ENCODE results near the gene ADGRD1.

Gene ADGRD1

DNA sequence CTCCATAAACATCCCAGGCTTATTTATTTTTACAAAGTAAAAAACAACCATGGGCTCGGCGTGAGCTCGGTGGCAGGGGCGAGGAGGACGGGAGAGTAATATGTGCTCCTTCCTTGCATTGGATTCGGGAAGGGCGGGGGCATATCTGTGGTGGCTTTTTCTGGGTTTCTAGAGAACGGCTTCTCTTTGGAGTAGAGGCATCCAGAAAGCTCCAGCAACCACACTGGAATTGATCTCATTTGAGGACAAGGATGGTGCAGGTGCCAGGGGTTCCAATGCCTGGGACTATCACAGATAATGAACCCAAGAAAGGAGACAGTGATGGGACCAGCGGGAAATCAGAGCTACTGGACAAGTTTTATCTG is 18.9 kb downstream of the ADGRD1 start:
- TF ChIP-seq TCF12 (IDR thresholded peaks at IDR 0.05; ENCODE audit: low read depth), result no peak
- TF ChIP-seq, protein P1, sequence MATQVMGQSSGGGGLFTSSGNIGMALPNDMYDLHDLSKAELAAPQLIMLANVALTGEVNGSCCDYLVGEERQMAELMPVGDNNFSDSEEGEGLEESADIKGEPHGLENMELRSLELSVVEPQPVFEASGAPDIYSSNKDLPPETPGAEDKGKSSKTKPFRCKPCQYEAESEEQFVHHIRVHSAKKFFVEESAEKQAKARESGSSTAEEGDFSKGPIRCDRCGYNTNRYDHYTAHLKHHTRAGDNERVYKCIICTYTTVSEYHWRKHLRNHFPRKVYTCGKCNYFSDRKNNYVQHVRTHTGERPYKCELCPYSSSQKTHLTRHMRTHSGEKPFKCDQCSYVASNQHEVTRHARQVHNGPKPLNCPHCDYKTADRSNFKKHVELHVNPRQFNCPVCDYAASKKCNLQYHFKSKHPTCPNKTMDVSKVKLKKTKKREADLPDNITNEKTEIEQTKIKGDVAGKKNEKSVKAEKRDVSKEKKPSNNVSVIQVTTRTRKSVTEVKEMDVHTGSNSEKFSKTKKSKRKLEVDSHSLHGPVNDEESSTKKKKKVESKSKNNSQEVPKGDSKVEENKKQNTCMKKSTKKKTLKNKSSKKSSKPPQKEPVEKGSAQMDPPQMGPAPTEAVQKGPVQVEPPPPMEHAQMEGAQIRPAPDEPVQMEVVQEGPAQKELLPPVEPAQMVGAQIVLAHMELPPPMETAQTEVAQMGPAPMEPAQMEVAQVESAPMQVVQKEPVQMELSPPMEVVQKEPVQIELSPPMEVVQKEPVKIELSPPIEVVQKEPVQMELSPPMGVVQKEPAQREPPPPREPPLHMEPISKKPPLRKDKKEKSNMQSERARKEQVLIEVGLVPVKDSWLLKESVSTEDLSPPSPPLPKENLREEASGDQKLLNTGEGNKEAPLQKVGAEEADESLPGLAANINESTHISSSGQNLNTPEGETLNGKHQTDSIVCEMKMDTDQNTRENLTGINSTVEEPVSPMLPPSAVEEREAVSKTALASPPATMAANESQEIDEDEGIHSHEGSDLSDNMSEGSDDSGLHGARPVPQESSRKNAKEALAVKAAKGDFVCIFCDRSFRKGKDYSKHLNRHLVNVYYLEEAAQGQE (IDR thresholded peaks at IDR 0.05; ENCODE audit: low read depth), result no peak
- TF ChIP-seq NFIC (IDR thresholded peaks at IDR 0.05), result no peak
- TF ChIP-seq EGR1 (IDR thresholded peaks at IDR 0.05), result no peak
- no peak for TF ChIP-seq ZBTB7A (IDR thresholded peaks at IDR 0.05; ENCODE audit: low read depth)
- TF ChIP-seq RAD21 (IDR thresholded peaks at IDR 0.05; ENCODE audit: low read depth), result no peak
- no peak for TF ChIP-seq CREB1 (IDR thresholded peaks at IDR 0.05; ENCODE audit: low read depth)
- no peak for TF ChIP-seq FOXM1 (IDR thresholded peaks at IDR 0.05; ENCODE audit: borderline replicate concordance, low read depth)
- no peak for TF ChIP-seq CEBPB (IDR thresholded peaks at IDR 0.05)
- TF ChIP-seq TEAD4 (IDR thresholded peaks at IDR 0.05), result no peak
- no peak for TF ChIP-seq YY1 (IDR thresholded peaks at IDR 0.05; ENCODE audit: low read depth)
- no peak for TF ChIP-seq USF1 (IDR thresholded peaks at IDR 0.05)
- TF ChIP-seq TAF1 (IDR thresholded peaks at IDR 0.05; ENCODE audit: low read depth), result no peak
- no peak for TF ChIP-seq EP300 (IDR thresholded peaks at IDR 0.05; ENCODE audit: borderline replicate concordance)
- TF ChIP-seq, protein P2, sequence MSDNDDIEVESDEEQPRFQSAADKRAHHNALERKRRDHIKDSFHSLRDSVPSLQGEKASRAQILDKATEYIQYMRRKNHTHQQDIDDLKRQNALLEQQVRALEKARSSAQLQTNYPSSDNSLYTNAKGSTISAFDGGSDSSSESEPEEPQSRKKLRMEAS (IDR thresholded peaks at IDR 0.05), result no peak

DNA sequence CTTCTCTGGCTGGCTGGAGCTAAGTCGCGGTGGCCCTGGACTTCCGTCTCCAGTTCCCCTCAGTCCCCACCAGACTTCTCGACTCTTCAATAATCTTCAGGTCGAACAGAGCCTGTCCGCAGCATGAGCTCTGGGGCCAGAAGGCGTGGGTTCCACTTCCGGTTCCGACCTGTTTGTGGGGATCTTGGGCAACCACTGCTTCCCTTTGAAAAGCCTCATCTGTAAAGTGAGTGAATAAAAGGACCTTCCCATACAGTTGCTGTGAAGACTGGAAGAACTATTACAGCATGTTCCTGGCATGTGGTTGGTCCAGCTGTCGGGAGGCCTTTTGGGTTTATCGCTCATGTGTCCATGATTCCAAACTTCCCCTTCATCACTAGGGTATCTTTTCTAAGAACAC is 19.4 kb downstream of the ADGRD1 start:
- TF ChIP-seq ZBTB7A (IDR thresholded peaks at IDR 0.05; ENCODE audit: low read depth) (no peak), EP300 (IDR thresholded peaks at IDR 0.05; ENCODE audit: borderline replicate concordance) (no peak), EGR1 (IDR thresholded peaks at IDR 0.05) (no peak), NFIC (IDR thresholded peaks at IDR 0.05) (no peak), CREB1 (IDR thresholded peaks at IDR 0.05; ENCODE audit: low read depth) (no peak), USF1 (IDR thresholded peaks at IDR 0.05) (no peak), TEAD4 (IDR thresholded peaks at IDR 0.05) (no peak), TAF1 (IDR thresholded peaks at IDR 0.05; ENCODE audit: low read depth) (no peak), FOXM1 (IDR thresholded peaks at IDR 0.05; ENCODE audit: borderline replicate concordance, low read depth) (no peak), TCF12 (IDR thresholded peaks at IDR 0.05; ENCODE audit: low read depth) (no peak), RAD21 (IDR thresholded peaks at IDR 0.05; ENCODE audit: low read depth) (no peak), CEBPB (IDR thresholded peaks at IDR 0.05) (no peak)
- TF ChIP-seq, protein P2 (IDR thresholded peaks at IDR 0.05), result no peak
- TF ChIP-seq, protein P1 (IDR thresholded peaks at IDR 0.05; ENCODE audit: low read depth), result no peak

DNA sequence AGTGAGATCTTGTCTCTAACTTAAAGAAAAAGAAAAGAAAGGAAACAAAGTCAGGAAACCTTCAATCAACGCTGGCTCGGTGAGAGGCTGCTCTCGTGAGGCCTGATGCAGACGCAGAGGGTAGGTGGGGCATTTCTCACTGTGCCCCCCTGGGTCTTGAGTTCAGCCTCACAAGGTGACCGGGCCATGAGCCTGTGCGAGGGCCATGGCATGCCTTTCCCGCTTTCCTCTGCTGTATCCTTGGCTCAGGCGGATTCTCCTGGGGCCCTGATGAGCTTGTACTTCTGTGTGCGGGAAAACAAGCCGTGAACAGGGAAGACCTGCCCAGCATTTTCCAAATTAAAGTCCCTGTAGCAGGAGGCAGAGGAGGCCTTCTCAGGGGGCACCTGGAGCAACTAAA is 20.2 kb downstream of the ADGRD1 start:
- TF ChIP-seq TAF1 (IDR thresholded peaks at IDR 0.05; ENCODE audit: low read depth), result no peak
- no peak for TF ChIP-seq ZBTB7A (IDR thresholded peaks at IDR 0.05; ENCODE audit: low read depth)
- TF ChIP-seq EGR1 (IDR thresholded peaks at IDR 0.05), result no peak
- no peak for TF ChIP-seq EP300 (IDR thresholded peaks at IDR 0.05; ENCODE audit: borderline replicate concordance)

- TF ChIP-seq USF1 (IDR thresholded peaks at IDR 0.05) (no peak), TAF1 (IDR thresholded peaks at IDR 0.05; ENCODE audit: low read depth) (no peak), EP300 (IDR thresholded peaks at IDR 0.05; ENCODE audit: borderline replicate concordance) (no peak), ZBTB7A (IDR thresholded peaks at IDR 0.05; ENCODE audit: low read depth) (no peak), NFIC (IDR thresholded peaks at IDR 0.05) (no peak), TEAD4 (IDR thresholded peaks at IDR 0.05) (no peak), YY1 (IDR thresholded peaks at IDR 0.05; ENCODE audit: low read depth) (no peak)
Observed at GRCh38 chr12:130975116-130975515, 21.4 kb downstream of the ADGRD1 start.

DNA sequence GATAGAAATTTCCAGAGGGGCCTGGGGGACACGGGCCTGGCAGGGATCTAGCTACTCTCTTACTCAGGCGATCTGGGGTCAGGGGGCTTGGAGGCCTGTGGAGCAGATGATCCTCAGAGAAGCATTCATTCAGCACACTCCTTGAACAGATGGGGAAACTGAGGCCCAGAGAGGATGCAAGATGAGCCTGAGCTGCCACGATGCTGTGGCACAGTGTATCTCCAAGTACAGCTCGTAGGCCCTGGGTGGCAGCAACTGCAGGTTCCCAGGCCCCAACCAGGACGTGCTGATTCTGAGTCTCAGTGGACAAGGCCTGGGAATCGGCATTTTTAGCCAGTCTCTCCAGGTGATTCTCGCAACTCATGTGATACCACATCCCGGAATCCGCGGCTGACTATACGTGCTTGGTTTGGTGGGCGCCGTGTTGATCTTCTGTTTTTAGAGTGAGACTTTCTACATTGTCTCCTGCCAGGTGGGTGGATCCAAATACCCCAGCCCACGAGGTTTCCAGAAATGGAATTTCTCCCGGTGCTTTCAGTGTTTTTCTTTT is 22.5 kb downstream of the ADGRD1 start:
- TF ChIP-seq YY1 (IDR thresholded peaks at IDR 0.05; ENCODE audit: low read depth) (no peak), EP300 (IDR thresholded peaks at IDR 0.05; ENCODE audit: borderline replicate concordance) (no peak), TCF12 (IDR thresholded peaks at IDR 0.05; ENCODE audit: low read depth) (no peak), USF1 (IDR thresholded peaks at IDR 0.05) (no peak), RAD21 (IDR thresholded peaks at IDR 0.05; ENCODE audit: low read depth) (no peak), FOXM1 (IDR thresholded peaks at IDR 0.05; ENCODE audit: borderline replicate concordance, low read depth) (no peak), ZBTB7A (IDR thresholded peaks at IDR 0.05; ENCODE audit: low read depth) (no peak), CEBPB (IDR thresholded peaks at IDR 0.05) (no peak), EGR1 (IDR thresholded peaks at IDR 0.05) (no peak), TAF1 (IDR thresholded peaks at IDR 0.05; ENCODE audit: low read depth) (no peak), CREB1 (IDR thresholded peaks at IDR 0.05; ENCODE audit: low read depth) (no peak), NFIC (IDR thresholded peaks at IDR 0.05) (no peak), TEAD4 (IDR thresholded peaks at IDR 0.05) (no peak)
- TF ChIP-seq, protein P1 (IDR thresholded peaks at IDR 0.05; ENCODE audit: low read depth), result no peak
- TF ChIP-seq, protein P2 (IDR thresholded peaks at IDR 0.05), result no peak
